ENCODE measurements around the gene PAK4.
"Not testable (repeated sequence)": the region's sequence is repeated elsewhere in the genome, so short reads cannot be mapped to it uniquely, and the experiment has no call there.

PAK4 gene

DNA sequence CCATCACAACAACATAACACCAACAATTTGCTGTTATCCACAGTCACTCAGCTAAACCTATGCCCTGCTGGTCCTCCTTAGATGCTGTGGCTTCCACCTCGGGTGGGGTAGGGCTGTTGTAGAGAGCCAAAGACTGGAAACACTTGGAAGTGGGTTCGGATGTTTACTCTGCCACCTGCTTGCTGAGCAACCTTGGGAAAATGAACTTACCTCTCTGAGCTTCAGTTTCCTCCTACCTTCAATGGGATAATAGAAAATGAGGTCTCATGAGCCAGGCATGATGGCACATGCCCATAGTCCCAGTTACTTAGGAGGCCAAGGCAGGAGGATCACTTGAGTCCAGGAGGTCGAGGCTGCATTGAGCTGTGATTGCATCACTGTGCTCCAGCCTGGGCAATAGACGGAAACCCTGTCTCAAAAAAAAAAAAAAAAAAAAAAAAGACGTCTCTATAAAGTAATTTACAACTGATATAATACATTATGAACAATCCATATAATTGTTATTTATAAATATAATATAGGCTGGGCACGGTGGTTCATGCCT is 81.8 kb downstream of the PAK4 start:
- no peak for DNase-seq (ENCODE audit: low spot score)

DNA sequence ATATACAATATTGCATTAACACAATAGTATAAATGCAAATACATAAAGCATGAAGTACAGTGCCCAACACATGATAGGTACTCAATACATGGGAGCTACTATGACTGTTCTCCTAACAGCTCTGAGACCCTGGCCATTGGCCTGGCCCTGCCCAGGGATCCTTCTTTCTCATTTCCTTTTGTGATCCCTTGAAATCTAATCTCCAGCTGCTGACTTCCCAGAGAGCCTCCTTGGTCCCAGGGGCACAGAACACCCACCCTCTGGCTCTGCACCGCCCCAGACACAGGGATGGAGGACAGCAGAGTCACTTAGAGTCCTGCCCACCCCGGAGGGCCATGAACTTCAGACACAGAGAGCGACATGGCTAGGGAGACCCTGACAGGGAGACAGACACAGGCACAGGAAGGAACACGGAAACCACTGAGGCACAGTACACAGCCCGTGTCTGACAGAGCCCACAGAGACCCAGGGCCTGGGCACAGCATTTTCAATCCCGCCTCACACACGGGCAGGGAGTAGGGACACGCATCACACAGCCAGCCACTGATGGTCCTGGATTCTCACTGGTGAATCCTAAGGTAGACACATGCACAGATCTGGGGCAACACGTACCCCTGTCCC is 82.7 kb downstream of the PAK4 start:
- DNase-seq (ENCODE audit: low spot score), result no peak

DNA sequence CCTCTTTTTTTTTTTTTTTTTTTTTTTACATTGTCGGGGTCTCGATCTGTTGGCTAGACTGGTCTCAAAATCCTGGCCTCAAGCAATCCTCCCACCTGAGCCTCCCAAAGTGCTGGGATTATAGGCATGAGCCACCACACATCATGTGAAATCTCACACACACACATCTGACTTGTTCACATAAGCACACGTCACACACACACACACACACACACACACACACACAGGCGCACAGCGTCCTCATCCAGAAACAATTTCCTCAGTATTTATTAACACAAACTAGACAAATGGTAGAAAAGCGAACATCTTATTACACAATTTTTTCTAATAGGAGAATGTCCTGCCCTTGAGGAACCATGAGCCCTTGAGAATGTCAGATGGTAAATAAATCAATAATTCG is 83.6 kb downstream of the PAK4 start:
- DNase-seq (ENCODE audit: low spot score), result no peak

DNA sequence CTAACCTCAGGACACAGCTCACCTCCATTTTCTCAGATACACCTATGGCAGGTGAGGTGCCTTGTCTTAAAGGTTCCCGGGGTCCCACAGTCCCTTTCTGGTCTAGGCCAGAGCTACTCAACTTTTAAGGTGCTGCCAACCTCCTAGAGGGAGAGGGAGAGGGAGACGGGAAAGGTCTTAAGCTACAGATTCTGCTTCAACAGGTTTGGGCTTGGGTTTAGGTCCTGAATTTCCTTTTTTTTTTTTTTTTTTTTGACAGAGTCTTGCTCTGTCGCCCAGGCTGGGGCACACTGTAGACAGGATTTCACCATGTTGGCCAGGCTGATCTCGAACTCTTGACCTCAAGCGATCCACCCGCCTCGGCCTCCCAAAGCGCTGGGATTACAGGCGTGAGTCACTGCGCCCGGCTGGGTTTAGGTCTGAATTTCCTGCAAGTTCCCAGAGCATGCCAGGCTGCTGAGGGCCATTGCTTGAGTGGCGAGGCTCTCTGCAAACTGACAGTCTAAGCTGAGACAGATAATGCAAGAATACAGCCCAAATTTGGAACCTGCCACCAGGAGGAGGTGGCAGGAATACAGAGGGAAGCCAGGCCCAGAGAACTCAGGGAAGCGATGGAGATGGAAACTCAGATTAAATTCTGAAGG is 86.3 kb downstream of the PAK4 start:
- DNase-seq (ENCODE audit: low spot score), result no peak

DNA sequence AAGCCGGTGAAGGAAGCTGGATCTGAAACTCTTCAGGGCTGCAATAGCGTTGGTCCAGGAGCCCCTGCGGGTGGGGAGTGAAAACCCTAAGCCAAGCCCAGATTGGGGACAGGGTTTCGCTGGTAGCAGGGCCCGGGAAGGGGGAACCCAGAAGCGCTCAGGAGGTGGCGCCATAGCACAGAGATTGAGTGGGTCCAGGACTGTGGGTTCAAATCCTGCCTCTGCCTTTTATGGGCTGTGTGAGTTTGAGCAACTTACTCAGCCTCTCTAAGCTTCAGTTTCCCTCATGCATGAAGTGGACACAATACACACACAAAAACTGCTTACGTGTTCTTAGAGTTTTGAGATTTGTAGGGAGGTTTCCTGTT is 86.8 kb downstream of the PAK4 start:
- DNase-seq (ENCODE audit: low spot score), result no peak

DNA sequence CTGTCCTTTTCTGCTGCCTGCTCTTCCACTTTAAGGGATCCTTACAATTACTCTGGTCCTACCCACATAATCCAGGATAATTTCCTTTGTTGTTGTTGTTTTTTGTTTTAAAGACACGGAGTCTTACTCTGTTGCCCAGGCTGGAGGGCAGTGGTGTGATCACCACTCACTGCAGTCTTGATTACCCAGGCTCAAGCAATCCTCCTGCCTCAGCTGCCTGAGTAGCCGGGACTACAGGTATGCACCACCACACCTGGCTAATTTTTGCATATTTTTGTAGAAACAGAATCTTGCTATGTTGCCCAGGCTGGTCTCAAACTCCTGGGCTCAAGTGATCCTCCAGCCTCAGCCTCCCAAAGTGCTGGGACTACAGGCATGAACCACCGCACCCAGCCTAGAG is 89.7 kb downstream of the PAK4 start:
- DNase-seq (ENCODE audit: low spot score), result not testable (repeated sequence)

DNA sequence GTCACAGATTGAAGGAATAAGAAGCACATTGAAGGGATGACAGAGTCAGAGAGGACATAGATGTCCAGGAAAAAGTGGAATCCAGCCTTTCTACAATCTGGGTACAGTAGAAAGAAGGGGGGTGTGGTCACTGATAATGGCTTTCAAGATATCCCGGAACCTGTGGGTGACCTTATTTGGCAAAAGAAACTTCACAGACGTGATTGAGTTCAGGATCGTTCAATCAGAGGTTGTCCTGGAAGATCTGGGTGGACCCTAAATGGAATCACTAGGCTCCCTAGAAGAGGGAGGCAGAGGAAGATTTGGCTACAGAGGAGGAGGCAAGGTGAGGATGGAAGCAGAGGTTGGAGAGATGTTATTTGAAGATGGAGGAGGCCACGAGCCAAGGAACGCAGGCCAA is 91.5 kb downstream of the PAK4 start:
- DNase-seq (ENCODE audit: low spot score), result no peak

DNA sequence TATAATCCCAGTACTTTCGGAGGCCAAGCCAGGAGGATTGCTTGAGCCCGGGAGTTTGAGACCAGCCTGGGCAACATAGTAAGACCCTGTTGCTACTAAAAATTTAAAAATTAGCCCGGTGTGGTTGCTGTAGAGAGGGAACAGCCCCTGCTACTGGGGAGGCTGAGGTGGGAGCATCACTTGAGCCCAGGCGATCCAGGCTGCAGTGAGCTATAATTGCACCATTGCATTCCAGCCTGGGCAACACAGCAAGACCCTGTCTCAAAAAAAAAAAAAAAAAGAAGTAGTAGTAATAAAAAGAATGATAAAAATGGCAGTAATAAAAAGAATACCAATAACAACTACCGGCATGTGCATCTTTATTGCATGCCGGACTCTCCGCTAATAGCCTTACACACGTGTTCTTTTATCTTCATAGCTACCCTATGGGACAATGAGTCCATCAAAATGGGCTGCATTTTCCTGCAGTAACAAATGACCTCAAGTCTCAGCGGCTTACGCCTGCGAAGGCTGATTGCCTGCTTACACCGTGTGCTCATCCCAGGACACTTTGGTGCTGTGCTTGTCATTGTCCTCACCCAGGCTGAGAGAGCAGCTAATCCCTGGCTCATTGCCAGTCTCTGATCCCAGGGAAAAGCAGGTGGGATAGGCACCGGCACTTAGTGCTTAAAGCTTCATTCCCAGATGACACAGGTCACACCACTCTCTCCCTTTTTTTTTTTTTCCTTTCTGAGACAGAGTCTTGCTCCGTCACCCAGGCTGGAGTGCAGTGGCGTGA is 92.8 kb downstream of the PAK4 start:
- DNase-seq (ENCODE audit: low spot score), result no peak

DNA sequence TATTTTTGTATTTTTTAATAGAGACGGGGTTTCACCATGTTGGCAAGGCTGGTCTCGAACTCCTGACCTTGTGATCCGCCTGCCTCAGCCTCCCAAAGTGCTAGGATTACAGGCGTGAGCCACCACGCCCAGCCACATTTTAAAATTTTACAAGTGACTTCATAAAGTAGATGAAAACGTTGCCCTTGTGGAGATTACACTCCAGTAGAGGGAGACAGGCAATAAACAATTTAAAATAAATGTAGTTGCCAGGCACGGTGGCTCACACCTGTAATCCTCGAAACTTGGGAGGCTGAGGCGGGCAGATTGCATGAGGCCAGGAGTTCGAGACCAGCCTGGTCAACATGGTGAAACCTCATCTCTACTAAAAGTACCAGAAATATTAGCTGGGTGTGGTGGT is 93.5 kb downstream of the PAK4 start:
- DNase-seq (ENCODE audit: low spot score), result not testable (repeated sequence)

DNA sequence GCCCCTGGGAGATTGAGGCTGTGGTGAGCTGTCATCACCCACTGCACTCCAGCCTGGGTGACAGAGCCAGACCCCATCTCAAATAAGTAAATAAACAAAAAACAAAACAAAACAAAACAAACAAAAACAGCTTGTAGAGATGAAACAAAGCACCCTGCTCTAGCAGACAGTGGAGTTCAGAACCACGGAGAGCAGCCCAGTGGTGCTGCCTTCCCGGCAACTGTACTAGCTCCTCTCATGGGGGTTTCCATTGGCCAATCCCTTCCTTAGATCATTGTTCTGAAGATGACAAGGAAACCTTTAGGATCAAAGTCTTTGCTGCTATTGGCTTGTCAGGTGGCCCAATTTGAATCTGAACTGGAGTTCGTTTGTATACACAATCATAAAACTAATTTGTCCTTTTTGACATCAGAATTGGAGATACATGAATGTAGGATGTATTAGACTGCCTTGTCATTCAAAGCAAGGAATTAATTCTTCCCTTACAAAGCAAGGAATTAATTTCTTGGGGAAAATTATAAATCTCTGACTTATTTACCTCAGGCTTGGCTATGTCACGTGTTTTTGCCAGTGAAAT is 98.2 kb downstream of the PAK4 start:
- DNase-seq (ENCODE audit: low spot score), result peak; percentile 9

DNA sequence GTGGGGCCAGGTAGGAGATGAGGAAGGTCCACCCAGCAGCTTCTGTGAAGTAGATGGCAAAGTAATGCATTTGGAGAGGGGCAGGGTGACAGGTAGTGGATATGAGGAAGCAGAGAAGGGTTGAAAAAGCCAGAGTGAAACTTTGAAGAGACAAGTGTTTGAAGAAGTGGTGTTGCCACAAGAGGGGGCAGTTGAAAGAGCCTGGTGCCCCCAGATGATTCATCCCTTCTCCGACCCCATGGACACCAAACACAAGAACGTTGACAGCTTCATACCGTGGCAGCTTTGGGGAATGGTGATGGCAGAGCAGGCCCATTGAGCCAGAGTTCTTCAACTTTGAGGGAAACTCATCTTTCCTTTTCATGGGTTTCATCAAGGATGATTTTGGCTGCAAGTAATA is 99.3 kb downstream of the PAK4 start:
- no peak for DNase-seq (ENCODE audit: low spot score)

Measured in kidney tubule cell (primary cell).